NCI-H1048 (cell line): ENCODE data around the gene CNPY3.
A peak's percentile ranks its signal among the peaks of the same experiment; 100 is the strongest.

ENCODE experiments used
- DNase-seq: peaks from one replicate; lab custom pipeline; 2025; lab: John Stamatoyannopoulos, UW

The CNPY3 gene

DNA sequence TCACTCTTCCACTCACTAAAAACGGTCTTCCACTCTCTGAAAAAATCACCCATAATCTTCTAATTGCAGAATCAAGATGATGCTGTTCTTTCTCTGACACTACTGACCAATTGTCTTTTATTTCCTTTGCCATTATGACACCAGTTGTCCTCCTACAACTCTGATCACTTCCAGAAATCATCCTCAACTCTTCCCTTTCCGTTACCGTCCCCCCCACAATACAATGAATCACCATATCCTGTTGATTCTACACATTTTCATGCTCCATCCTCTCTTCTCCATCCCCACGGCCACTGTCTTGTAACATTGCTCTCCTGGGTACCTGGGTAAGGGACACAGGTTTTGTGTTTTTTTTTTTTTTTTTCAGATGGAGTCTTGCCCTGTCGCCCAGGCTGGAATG, 52.6 kb downstream of the CNPY3 start:
- DNase-seq = no peak

DNA sequence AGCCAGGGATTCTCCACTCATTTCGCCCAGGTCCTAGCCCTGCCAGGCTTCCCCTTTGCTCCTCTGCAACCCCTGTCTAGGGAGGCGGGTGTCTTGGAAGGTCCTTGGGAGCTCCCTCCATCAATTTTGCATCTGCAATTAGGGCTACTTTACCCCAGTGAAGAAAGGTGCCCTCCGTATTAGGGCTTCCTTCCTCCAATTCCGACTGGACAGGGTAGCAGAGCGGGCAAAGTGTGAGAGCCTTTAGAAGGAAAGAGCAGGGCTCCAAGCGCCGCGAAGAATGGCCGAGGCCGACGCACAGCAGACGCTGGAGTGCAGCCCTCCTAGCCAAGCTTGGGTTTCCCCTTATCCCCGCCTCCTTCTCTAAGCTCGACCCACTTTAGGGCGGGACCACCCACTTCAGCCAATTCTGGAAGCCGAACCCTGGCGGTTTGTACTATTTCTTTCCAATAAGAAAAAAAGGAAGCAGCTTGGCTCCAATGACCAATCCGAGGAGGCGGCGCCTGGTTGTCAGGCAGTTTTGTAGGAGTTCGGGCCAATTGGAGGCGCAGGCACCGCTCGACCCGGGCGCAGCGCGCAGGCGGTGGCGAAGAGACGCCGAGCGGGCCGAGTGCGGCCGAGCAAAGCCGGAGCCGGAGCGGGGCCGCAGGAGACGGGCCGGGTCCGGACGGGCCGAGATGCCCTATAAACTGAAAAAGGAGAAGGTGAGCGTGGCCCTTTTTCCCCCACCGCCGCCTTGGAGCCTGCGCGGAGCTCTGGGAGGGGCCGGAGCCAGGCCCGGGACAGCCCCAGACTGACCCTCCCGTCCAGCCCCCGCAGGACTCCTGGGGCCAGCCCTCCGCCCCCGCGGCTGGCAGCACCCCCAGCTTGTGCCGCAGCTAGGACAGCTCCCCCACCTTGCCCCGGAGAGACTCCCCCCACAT, 55.0 kb downstream of the CNPY3 start, which contains the start of gene PPP2R5D:
Gene PPP2R5D (plus strand): TSS at position 570 of the 923 bp plus-strand sequence. CDS start 108 bp downstream, at position 678.
- DNase-seq = peak; percentile 98

DNA sequence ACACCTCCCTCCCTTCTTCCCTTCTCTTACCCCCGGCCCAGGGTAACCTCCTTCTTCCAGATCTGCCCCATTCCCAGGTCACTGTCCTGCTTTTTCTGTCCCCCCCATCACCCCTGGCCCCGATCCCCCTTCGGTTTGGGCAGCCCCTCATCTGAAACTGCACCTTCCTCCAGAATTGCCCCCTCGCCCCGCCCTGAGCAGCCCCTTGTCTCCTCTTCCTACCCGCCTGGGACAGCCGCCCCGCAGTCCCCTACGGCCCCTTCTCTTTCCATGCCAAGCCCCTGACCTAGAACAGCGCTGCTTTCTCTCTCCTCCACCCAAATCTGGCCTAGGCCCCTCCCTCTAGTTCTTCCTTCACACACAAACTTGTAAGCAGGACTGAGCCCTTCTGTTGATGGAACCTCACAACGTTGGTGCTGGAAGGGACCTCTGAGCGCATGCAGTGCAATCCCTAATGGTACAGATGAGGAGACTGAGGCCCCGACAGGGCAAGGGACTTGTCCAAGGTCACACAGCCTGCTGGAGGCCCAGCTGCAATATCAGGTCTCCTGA, 55.7 kb downstream of the CNPY3 start:
- DNase-seq = no peak

DNA sequence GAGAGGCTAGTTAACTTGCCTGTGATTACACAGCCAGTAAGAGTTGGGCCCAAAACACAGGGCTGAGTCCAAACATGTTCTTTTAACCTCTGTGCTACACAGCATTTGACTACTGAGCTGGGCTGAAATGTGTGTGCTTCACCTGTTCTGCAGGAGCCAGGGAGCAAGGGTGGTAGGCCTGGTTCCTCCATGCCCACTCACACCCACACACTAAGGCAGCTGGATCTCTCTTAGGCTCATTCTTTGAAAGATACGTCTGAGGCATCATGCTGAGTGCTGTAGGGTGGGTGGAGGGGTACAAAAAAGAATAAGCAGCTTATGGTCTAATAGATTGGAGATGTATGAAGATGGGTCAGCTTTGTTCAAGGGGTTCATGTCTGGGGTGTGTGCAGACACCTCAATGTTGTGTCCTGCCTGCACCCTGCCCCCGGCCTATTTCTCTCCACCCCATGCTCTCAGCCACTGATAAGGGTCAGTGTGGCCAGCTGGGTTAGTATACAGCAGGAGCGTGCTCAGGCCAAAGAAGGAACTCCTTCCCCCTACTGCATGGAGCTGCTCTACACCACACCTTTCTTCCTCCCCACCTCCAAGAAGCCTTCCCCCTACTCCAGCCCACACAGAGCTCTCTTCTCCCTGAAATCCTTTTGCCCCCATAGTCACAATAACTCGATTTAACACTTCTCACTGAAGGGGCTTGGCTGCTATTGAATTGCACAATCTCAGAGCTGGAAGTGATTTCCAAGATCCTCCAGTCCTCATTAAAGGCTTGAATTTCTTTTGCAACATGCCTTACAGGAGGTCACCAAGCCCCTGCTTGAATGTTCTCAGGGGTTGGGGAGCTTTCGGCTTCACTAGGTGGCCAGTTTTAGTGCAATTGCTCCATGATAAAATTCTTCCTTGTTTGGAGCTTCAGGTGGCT, 58.5 kb downstream of the CNPY3 start:
- DNase-seq = no peak

DNA sequence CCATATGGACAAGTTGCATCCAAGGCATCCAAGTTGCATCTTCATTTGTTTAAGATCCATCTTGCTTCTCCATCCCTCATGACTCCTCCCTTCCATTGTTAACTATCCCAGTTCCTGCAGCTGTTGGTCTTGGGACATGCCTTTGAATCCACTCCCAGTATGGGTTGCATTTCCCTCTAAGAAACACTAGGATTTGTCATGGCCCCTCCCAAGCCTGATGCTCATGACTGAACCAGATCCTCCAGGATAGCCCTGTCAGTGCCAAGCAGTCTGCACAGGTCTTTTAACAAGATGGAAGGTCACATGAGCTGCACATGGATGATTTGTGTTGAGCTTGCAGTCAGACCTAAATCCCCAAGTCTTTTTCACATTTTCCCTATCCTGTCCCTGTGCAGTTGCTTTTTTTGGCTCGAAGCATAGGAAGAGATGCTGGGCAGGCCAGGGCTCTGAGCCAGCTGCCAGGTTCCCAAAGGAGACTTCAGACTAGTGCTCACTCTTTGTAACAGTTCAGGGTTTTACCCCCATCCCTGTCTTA, 59.3 kb downstream of the CNPY3 start:
- no peak for DNase-seq
